GM23338 (cell line): Measurements from ENCODE around the gene GPR18. TPM values are rescaled to one million over a fixed set of nuclear protein-coding genes. Genes with fewer than 3 reads are reported as not detected.

Source experiments
- ATAC-seq: fragments of 200-7000 bp; cut with Tn5 transposase; 3 replicates; pipeline ENCODE4 v1.9.1; 2020
- DNase-seq: peaks from one replicate; pipeline ENCODE4 v3.0.0-alpha.2; 2015; ENCODE audit warnings: low spot score
- H2AFZ ChIP-seq: fragments of 200-600 bp; sonication (generic); 2 replicates; pipeline ENCODE4 v1.8.0; 2016; ENCODE audit warnings: antibody characterized with exemption, mild to moderate bottlenecking, moderate library complexity
- H3F3A ChIP-seq: fragments of 200-600 bp; sonication (generic); replicated peaks from 2 replicates; pipeline ENCODE4 v1.8.0; 2017; ENCODE audit warnings: antibody characterized with exemption, mixed run types, low read depth
- H3K27ac ChIP-seq: fragments of 200-600 bp; sonication (generic); 2 replicates; pipeline ENCODE4 v1.6.1; 2016; ENCODE audit warnings: low read depth
- H3K27me3 ChIP-seq: fragments of 200-600 bp; sonication (generic); 2 replicates; pipeline ENCODE4 v1.8.0; 2016; ENCODE audit warnings: mild to moderate bottlenecking, mixed run types, moderate library complexity; ENCODE audit not compliant: insufficient read depth
- H3K36me3 ChIP-seq: fragments of 200-600 bp; sonication (generic); 2 replicates; pipeline ENCODE4 v1.8.0; 2016; ENCODE audit warnings: mild to moderate bottlenecking; ENCODE audit not compliant: insufficient read depth
- H3K4me1 ChIP-seq: fragments of 200-600 bp; sonication (generic); 2 replicates; pipeline ENCODE4 v1.8.0; 2016; ENCODE audit warnings: mild to moderate bottlenecking, moderate library complexity; ENCODE audit not compliant: insufficient read depth
- H3K4me2 ChIP-seq: fragments of 200-600 bp; sonication (generic); 2 replicates; pipeline ENCODE4 v1.7.1; 2017; ENCODE audit warnings: mixed run types
- H3K4me3 ChIP-seq: fragments of 200-600 bp; sonication (generic); 2 replicates; pipeline ENCODE4 v1.6.1; 2016; ENCODE audit warnings: mixed run types
- H3K79me2 ChIP-seq: fragments of 200-600 bp; sonication (generic); replicated peaks from 2 replicates; pipeline ENCODE4 v1.8.0; 2017; ENCODE audit warnings: mild to moderate bottlenecking; ENCODE audit not compliant: insufficient read depth
- H3K9me2 ChIP-seq: fragments of 200-600 bp; sonication (generic); 2 replicates; pipeline ENCODE4 v1.8.0; 2017; ENCODE audit not compliant: insufficient read depth
- H4K20me1 ChIP-seq: fragments of 200-600 bp; sonication (generic); replicated peaks from 2 replicates; pipeline ENCODE4 v1.8.0; 2017; ENCODE audit warnings: mild to moderate bottlenecking; ENCODE audit not compliant: insufficient read depth
- H3K27ac Mint-ChIP-seq: 2 replicates; pipeline ENCODE4 v1.8.0; 2020; ENCODE audit warnings: inconsistent platforms, mild to moderate bottlenecking, moderate library complexity, mixed read lengths
- H3K27me3 Mint-ChIP-seq: 3 replicates; pipeline ENCODE4 v1.8.0; 2022; ENCODE audit warnings: low read depth, mild to moderate bottlenecking, moderate library complexity, mixed read lengths, inconsistent platforms; ENCODE audit not compliant: insufficient read depth, poor library complexity
- H3K36me3 Mint-ChIP-seq: 3 replicates; pipeline ENCODE4 v1.8.0; 2021; ENCODE audit warnings: low read depth, mild to moderate bottlenecking, inconsistent platforms, moderate library complexity, mixed read lengths
- H3K4me1 Mint-ChIP-seq: 3 replicates; pipeline ENCODE4 v1.8.0; 2020; ENCODE audit warnings: mild to moderate bottlenecking, inconsistent platforms, mixed read lengths
- H3K4me3 Mint-ChIP-seq: 3 replicates; pipeline ENCODE4 v1.8.0; 2021; ENCODE audit warnings: moderate library complexity, mild to moderate bottlenecking, inconsistent platforms, mixed read lengths
- H3K9me3 Mint-ChIP-seq: 3 replicates; pipeline ENCODE4 v1.8.0; 2020; ENCODE audit warnings: moderate library complexity, mild to moderate bottlenecking, inconsistent platforms, mixed read lengths
- CREB1 ChIP-seq: fragments of 250-450 bp; sonication (Bioruptor Pico); IDR thresholded peaks from 2 replicates; pipeline ENCODE4 v1.5.0; 2020; ENCODE audit warnings: low read depth, mild to moderate bottlenecking, moderate library complexity
- CTCF ChIP-seq, 2 experiments: fragments of 200-600 bp in 1 of 2; sonication (generic) in 1 of 2; conservative IDR thresholded peaks; 2 replicates each; pipeline versions ENCODE4 v1.5.1 to v1.6.1; 2016 to 2017; ENCODE audit warnings: antibody characterized with exemption in 2 of 2, low read depth in 2 of 2, mild to moderate bottlenecking in 2 of 2, moderate library complexity in 1 of 2
- ETS1 ChIP-seq: IDR thresholded peaks from 2 replicates; pipeline ENCODE4 v1.6.1; 2016; ENCODE audit warnings: antibody characterized with exemption
- EZH2 ChIP-seq: fragments of 200-600 bp; sonication (generic); IDR thresholded peaks from one replicate; pipeline ENCODE4 v1.8.0; 2017; ENCODE audit warnings: antibody characterized with exemption, mild to moderate bottlenecking, low read depth; ENCODE audit not compliant: unreplicated experiment
- JUNB ChIP-seq: IDR thresholded peaks from one replicate; pipeline ENCODE4 v1.6.1; 2016; ENCODE audit warnings: antibody characterized with exemption; ENCODE audit not compliant: unreplicated experiment
- POLR2AphosphoS5 ChIP-seq: IDR thresholded peaks from 2 replicates; pipeline ENCODE4 v1.6.1; 2016; ENCODE audit warnings: antibody characterized with exemption, low read depth
- STAT1 ChIP-seq: IDR thresholded peaks from one replicate; pipeline ENCODE4 v1.6.1; 2016; ENCODE audit warnings: antibody characterized with exemption; ENCODE audit not compliant: unreplicated experiment
- ZNF462 ChIP-seq: fragments of 250-450 bp; sonication (Bioruptor Pico); IDR thresholded peaks from 2 replicates; pipeline ENCODE4 v1.5.0; 2020; ENCODE audit warnings: mild to moderate bottlenecking, moderate library complexity
- polyA plus RNA-seq: library from polyadenylated mRNA; unstranded; fragments of >200 nt; fragmentation: Nextera tagmentation; extraction: Ambion mirVana; gene quantifications from 2 replicates; pipeline ENCODE4 v1.2.1, GENCODE V29; 2016
- total RNA-seq: library from RNA; depleted of rRNA; stranded (reverse); fragments of >200 nt; shearing (Covaris generic); gene quantifications from 2 replicates; pipeline ENCODE4 v1.2.3, GENCODE V29; 2014

Gene GPR18
- total and polyA plus RNA-seq, 2 experiments from 2014 or later, result 2.6 TPM; not detected in 1

- Histone ChIP-seq H3K27ac (no peak overlapping the region), H3K79me2 (peaks cover 83% of the 10 kb centered on the region), H3K36me3 (no peaks in the 10 kb centered on the region), H2AFZ (no peak overlapping the region), H3K9me2 (no peaks in the 10 kb centered on the region), H3K27me3 (no peaks in the 10 kb centered on the region), H3K4me3 (no peak overlapping the region), H4K20me1 (peaks cover 36% of the 10 kb centered on the region), H3F3A (no peaks in the 10 kb centered on the region), H3K4me2 (no peak overlapping the region), H3K4me1 (no peaks in the 10 kb centered on the region)
- peaks cover 15% of the 10 kb centered on the region for H3K4me1 Mint-ChIP-seq
- ATAC-seq (no peak), DNase-seq (no peak)
- no peaks in the 10 kb centered on the region for H3K9me3 Mint-ChIP-seq
- no peak overlapping the region for H3K4me3 Mint-ChIP-seq
- TF ChIP-seq EZH2 (no peak), JUNB (no peak), ZNF462 (CRISPR knock-in tag) (no peak), CTCF (conservative IDR thresholded peaks at IDR 0.05; ENCODE audit: low read depth in 2 of 2) (no peak), STAT1 (no peak), POLR2AphosphoS5 (no peak), CREB1 (CRISPR knock-in tag) (no peak), ETS1 (no peak)
- peaks cover 2% of the 10 kb centered on the region for H3K27me3 Mint-ChIP-seq
- H3K27ac Mint-ChIP-seq, result no peak overlapping the region
- no peaks in the 10 kb centered on the region for H3K36me3 Mint-ChIP-seq
Measured at GRCh38 chr13:99231721-99232120, 26.5 kb downstream of the GPR18 start.
